Thoracic aorta (tissue), 2 donors: ENCODE results near the gene ZNF860. TPM values are rescaled to one million over a fixed set of nuclear protein-coding genes. Genes with fewer than 3 reads are reported as not detected.
A peak's percentile ranks its signal among the peaks of the same experiment; 100 is the strongest.

ENCODE experiments used
- ATAC-seq: fragments of 150-250 bp; one replicate; pipeline ENCODE4 v1.8.0; 2017; ENCODE audit warnings: low read depth; ENCODE audit not compliant: insufficient number of reproducible peaks, low FRiP score
- DNase-seq: peaks from one replicate; pipeline ENCODE4 v3.0.0-alpha.2; 2020; ENCODE audit warnings: low spot score
- H3K27ac ChIP-seq, 2 donors: fragments of 200-600 bp; sonication (generic); 1 replicate in 1 of 2; 2 replicates in 1 of 2; pipeline ENCODE4 v1.5.1; 2016; ENCODE audit warnings: mild to moderate bottlenecking in 2 of 2, moderate library complexity in 2 of 2
- H3K27me3 ChIP-seq: fragments of 200-600 bp; sonication (generic); replicated peaks from 2 replicates; pipeline ENCODE4 v1.6.0; 2016; ENCODE audit warnings: mild to moderate bottlenecking; ENCODE audit not compliant: insufficient read depth
- H3K36me3 ChIP-seq: fragments of 200-600 bp; sonication (generic); one replicate; pipeline ENCODE4 v1.5.1; 2016
- H3K4me1 ChIP-seq, 2 donors: fragments of 200-600 bp; sonication (generic); 1 replicate in 1 of 2; 2 replicates in 1 of 2; pipeline versions ENCODE4 v1.5.1 to v1.6.0; 2016; ENCODE audit warnings: low read depth in 2 of 2, mild to moderate bottlenecking in 1 of 2; ENCODE audit not compliant: control insufficient read depth in 1 of 2
- H3K4me3 ChIP-seq: fragments of 200-600 bp; sonication (generic); 2 replicates; pipeline ENCODE4 v1.5.1; 2016; ENCODE audit warnings: mild to moderate bottlenecking
- H3K9me3 ChIP-seq: fragments of 200-600 bp; sonication (generic); 2 replicates; pipeline ENCODE4 v1.5.1; 2016
- CTCF ChIP-seq: fragments of 200-600 bp; sonication (generic); IDR thresholded peaks from one replicate; pipeline ENCODE4 v1.5.1; 2019; ENCODE audit warnings: antibody characterized with exemption
- total RNA-seq, 2 donors: library from RNA; depleted of rRNA; stranded (reverse); fragments of >200 nt; gene quantifications; one replicate each; pipeline versions ENCODE4 v1.1.0 to v1.2.3, GENCODE V29; 2016

ZNF860 gene
- total RNA-seq, 2 donors from 2014 or later = 0.71 to 0.81 TPM

- Histone ChIP-seq H3K4me1 (peaks cover 4 to 15% of the 10 kb centered on the region in 2 donors), H3K27ac (no peak overlapping the region), H3K4me3 (no peak overlapping the region), H3K27me3 (no peaks in the 10 kb centered on the region), H3K36me3 (no peaks in the 10 kb centered on the region), H3K9me3 (no peaks in the 10 kb centered on the region)
- ATAC-seq (no peak), DNase-seq (no peak)
- no peak for TF ChIP-seq CTCF
These were observed 27.9 kb upstream of the ZNF860 start for GRCh38 chr3:31953636-31954035.

GRCh38 chr3:31955581-31955980, 26.0 kb upstream of the ZNF860 start:
- no peak overlapping the region for H3K4me3 ChIP-seq
- no peaks in the 10 kb centered on the region for H3K36me3 ChIP-seq
- peaks cover 14 to 31% of the 10 kb centered on the region in 2 donors for H3K4me1 ChIP-seq
- no peaks in the 10 kb centered on the region for H3K9me3 ChIP-seq
- no peaks in the 10 kb centered on the region for H3K27me3 ChIP-seq
- no peak overlapping the region for H3K27ac ChIP-seq
- TF ChIP-seq CTCF = no peak
- ATAC-seq (no peak), DNase-seq (no peak)

- ATAC-seq (no peak), DNase-seq (no peak)
- Histone ChIP-seq H3K36me3 (no peaks in the 10 kb centered on the region), H3K27me3 (no peaks in the 10 kb centered on the region), H3K9me3 (no peaks in the 10 kb centered on the region), H3K27ac (no peak overlapping the region), H3K4me3 (no peak overlapping the region), H3K4me1 (peaks cover 24 to 40% of the 10 kb centered on the region in 2 donors)
- no peak for TF ChIP-seq CTCF
These were observed 24.4 kb upstream of the ZNF860 start for GRCh38 chr3:31957106-31957505.

GRCh38 chr3:31958701-31959152, 22.8 kb upstream of the ZNF860 start:
- H3K27ac ChIP-seq = peak overlapping the region; percentile 83 to 84
- H3K4me1 ChIP-seq = peaks cover 24 to 40% of the 10 kb centered on the region in 2 donors
- no peaks in the 10 kb centered on the region for H3K9me3 ChIP-seq
- no peak for ATAC-seq
- no peaks in the 10 kb centered on the region for H3K36me3 ChIP-seq
- H3K27me3 ChIP-seq = no peaks in the 10 kb centered on the region
- DNase-seq = no peak
- TF ChIP-seq CTCF = no peak
- peak overlapping the region; percentile 64 for H3K4me3 ChIP-seq

- peak overlapping the region; percentile 64 for H3K4me3 ChIP-seq
- no peaks in the 10 kb centered on the region for H3K27me3 ChIP-seq
- ATAC-seq = no peak
- no peak for DNase-seq
- TF ChIP-seq CTCF = no peak
- H3K4me1 ChIP-seq = peaks cover 24 to 40% of the 10 kb centered on the region in 2 donors
- H3K27ac ChIP-seq = peak overlapping the region; percentile 83 to 84
- H3K9me3 ChIP-seq = no peaks in the 10 kb centered on the region
- no peaks in the 10 kb centered on the region for H3K36me3 ChIP-seq
These were observed 22.3 kb upstream of the ZNF860 start for GRCh38 chr3:31959251-31959650.
